Vagina (tissue), 2 donors: ENCODE results near the gene S100G. TPM values are rescaled to one million over a fixed set of nuclear protein-coding genes. Genes with fewer than 3 reads are reported as not detected.
A peak's percentile ranks its signal among the peaks of the same experiment; 100 is the strongest.

Source experiments
- DNase-seq, 2 donors: peaks; one replicate each; pipeline ENCODE4 v3.0.0-alpha.2; 2017; ENCODE audit errors: extremely low spot score in 2 of 2
- H3K27ac ChIP-seq: fragments of 200-600 bp; sonication (generic); one replicate; pipeline ENCODE4 v1.5.1; 2019
- H3K27me3 ChIP-seq: fragments of 200-600 bp; sonication (generic); one replicate; pipeline ENCODE4 v1.5.1; 2019
- H3K36me3 ChIP-seq, 2 donors: fragments of 200-600 bp; sonication (generic); one replicate each; pipeline ENCODE4 v1.5.1; 2017 to 2019
- H3K4me1 ChIP-seq: fragments of 200-600 bp; sonication (generic); one replicate; pipeline ENCODE4 v1.5.1; 2019
- H3K4me3 ChIP-seq, 2 donors: fragments of 200-600 bp; sonication (generic); 1 replicate in 1 of 2; 2 replicates in 1 of 2; pipeline ENCODE4 v1.5.1; 2016 to 2019
- H3K9me3 ChIP-seq: fragments of 200-600 bp; sonication (generic); one replicate; pipeline ENCODE4 v1.5.1; 2019
- CTCF ChIP-seq, 3 experiments: fragments of 450-650 bp in 2 of 3; fragments of 200-600 bp in 1 of 3; sonication (generic) in 1 of 3; IDR thresholded peaks; one replicate each; pipeline ENCODE4 v1.5.1; 2017 to 2019; ENCODE audit warnings: antibody characterized with exemption in 3 of 3, mild to moderate bottlenecking in 2 of 3, moderate library complexity in 2 of 3
- POLR2A ChIP-seq, 2 donors: fragments of 450-650 bp; IDR thresholded peaks; one replicate each; pipeline ENCODE4 v1.6.1; 2017; ENCODE audit warnings: antibody characterized with exemption in 2 of 2, mild to moderate bottlenecking in 2 of 2, moderate library complexity in 2 of 2
- POLR2AphosphoS5 ChIP-seq, 2 donors: sonication (generic); formaldehyde crosslinking; IDR thresholded peaks; one replicate each; pipeline ENCODE4 v1.9.0; 2017; ENCODE audit warnings: antibody characterized with exemption in 2 of 2, mild to moderate bottlenecking in 2 of 2, low read depth in 1 of 2; ENCODE audit not compliant: insufficient read depth in 1 of 2
- intact Hi-C: fragments of 100-400 bp; cut with DNase I; formaldehyde crosslinking; loops from one replicate; pipeline ENCODE4 v1.15.1; 2023
- total RNA-seq: library from RNA; depleted of rRNA; stranded (reverse); fragments of >200 nt; gene quantifications from one replicate; pipeline ENCODE4 v1.2.3, GENCODE V29; 2016

S100G gene
- total RNA-seq, 1 donor from 2014 or later = not detected

GRCh38 chrX:16695079-16695676 lies 45.2 kb downstream of the S100G start:
- TF ChIP-seq CTCF (IDR thresholded peaks at IDR 0.05) = peak; percentile 85 to 87 (median 86)
- no peak for TF ChIP-seq POLR2AphosphoS5 (IDR thresholded peaks at IDR 0.05; ENCODE audit: insufficient read depth in 1 of 2, low read depth in 1 of 2)
- Histone ChIP-seq H3K27me3 (no peaks in the 10 kb centered on the region), H3K36me3 (no peaks in the 10 kb centered on the region), H3K27ac (no peak overlapping the region), H3K4me1 (no peaks in the 10 kb centered on the region), H3K4me3 (no peak overlapping the region), H3K9me3 (no peaks in the 10 kb centered on the region)
- intact Hi-C loops = no loop called here
- no peak for DNase-seq

- H3K4me1 ChIP-seq = no peaks in the 10 kb centered on the region
- TF ChIP-seq POLR2AphosphoS5 (IDR thresholded peaks at IDR 0.05; ENCODE audit: insufficient read depth in 1 of 2, low read depth in 1 of 2) = no peak
- no peak for TF ChIP-seq CTCF (IDR thresholded peaks at IDR 0.05)
- no peak for TF ChIP-seq POLR2A (IDR thresholded peaks at IDR 0.05)
- no peak overlapping the region for H3K4me3 ChIP-seq
- no peaks in the 10 kb centered on the region for H3K36me3 ChIP-seq
- no peak for DNase-seq
- no peaks in the 10 kb centered on the region for H3K9me3 ChIP-seq
- H3K27ac ChIP-seq = no peak overlapping the region
- intact Hi-C loops = no loop called here
- no peaks in the 10 kb centered on the region for H3K27me3 ChIP-seq
These were observed 47.0 kb downstream of the S100G start for GRCh38 chrX:16696956-16697355.

GRCh38 chrX:16699389-16699788 lies 49.4 kb downstream of the S100G start:
- Histone ChIP-seq H3K4me3 (no peak overlapping the region), H3K4me1 (no peaks in the 10 kb centered on the region), H3K36me3 (no peaks in the 10 kb centered on the region), H3K27me3 (no peaks in the 10 kb centered on the region), H3K9me3 (no peaks in the 10 kb centered on the region), H3K27ac (no peak overlapping the region)
- no peak for TF ChIP-seq CTCF (IDR thresholded peaks at IDR 0.05)
- no peak for TF ChIP-seq POLR2AphosphoS5 (IDR thresholded peaks at IDR 0.05; ENCODE audit: insufficient read depth in 1 of 2, low read depth in 1 of 2)
- no peak for TF ChIP-seq POLR2A (IDR thresholded peaks at IDR 0.05)
- intact Hi-C loops = no loop called here
- no peak for DNase-seq

GRCh38 chrX:16700734-16701133 lies 50.8 kb downstream of the S100G start:
- no peaks in the 10 kb centered on the region for H3K9me3 ChIP-seq
- no peak for DNase-seq
- TF ChIP-seq POLR2AphosphoS5 (IDR thresholded peaks at IDR 0.05; ENCODE audit: insufficient read depth in 1 of 2, low read depth in 1 of 2) (no peak), POLR2A (IDR thresholded peaks at IDR 0.05) (no peak), CTCF (IDR thresholded peaks at IDR 0.05) (no peak)
- no peaks in the 10 kb centered on the region for H3K27me3 ChIP-seq
- no peak overlapping the region for H3K27ac ChIP-seq
- no peaks in the 10 kb centered on the region for H3K36me3 ChIP-seq
- no peak overlapping the region for H3K4me3 ChIP-seq
- H3K4me1 ChIP-seq = no peaks in the 10 kb centered on the region
- intact Hi-C loops = no loop called here

- H3K4me1 ChIP-seq = no peaks in the 10 kb centered on the region
- intact Hi-C loops = no loop called here
- no peak overlapping the region for H3K4me3 ChIP-seq
- no peak for TF ChIP-seq POLR2A (IDR thresholded peaks at IDR 0.05)
- no peak for TF ChIP-seq POLR2AphosphoS5 (IDR thresholded peaks at IDR 0.05; ENCODE audit: insufficient read depth in 1 of 2, low read depth in 1 of 2)
- no peak for TF ChIP-seq CTCF (IDR thresholded peaks at IDR 0.05)
- no peaks in the 10 kb centered on the region for H3K36me3 ChIP-seq
- H3K9me3 ChIP-seq = no peaks in the 10 kb centered on the region
- H3K27me3 ChIP-seq = no peaks in the 10 kb centered on the region
- DNase-seq = no peak
- H3K27ac ChIP-seq = no peak overlapping the region
These were observed 53.0 kb downstream of the S100G start for GRCh38 chrX:16702700-16703599.
